GM12878 (cell line): ENCODE data around the gene CCNL2.

Source experiments
- CTCF ChIP-seq, 3 experiments: IDR thresholded peaks in 2 of 3; conservative IDR thresholded peaks in 1 of 3; 2 replicates each; pipeline ENCODE4 v1.5.1; 2011; ENCODE audit warnings: low read depth in 3 of 3, low read length in 3 of 3, mild to moderate bottlenecking in 3 of 3, control low read depth in 2 of 3, moderate library complexity in 2 of 3, inconsistent platforms in 1 of 3, mixed read lengths in 1 of 3; ENCODE audit not compliant: control insufficient read depth in 2 of 3, insufficient read depth in 1 of 3; ENCODE audit errors: extremely low read depth in 1 of 3
- DPF2 ChIP-seq: fragments of 450-650 bp; IDR thresholded peaks from 2 replicates; pipeline ENCODE4 v1.6.1; 2017; ENCODE audit warnings: mild to moderate bottlenecking
- E4F1 ChIP-seq: fragments of 450-650 bp; IDR thresholded peaks from 2 replicates; pipeline ENCODE4 v1.6.1; 2018; ENCODE audit warnings: borderline replicate concordance, mild to moderate bottlenecking; ENCODE audit not compliant: partially characterized antibody
- EP300 ChIP-seq, 2 experiments: fragments of 150-350 bp in 1 of 2; IDR thresholded peaks; 2 replicates each; pipeline ENCODE4 v1.6.1; 2011 to 2012; ENCODE audit warnings: low read depth in 2 of 2, low read length in 2 of 2, borderline replicate concordance in 1 of 2, improper control_type of control experiment in 1 of 2, inconsistent platforms in 1 of 2; ENCODE audit not compliant: control insufficient read depth in 1 of 2
- MAX ChIP-seq: IDR thresholded peaks from 2 replicates; pipeline ENCODE4 v1.6.1; 2012; ENCODE audit warnings: low read depth, low read length, improper control_type of control experiment
- NFIC ChIP-seq: IDR thresholded peaks from 2 replicates; pipeline ENCODE4 v1.6.1; 2012; ENCODE audit warnings: low read depth, mild to moderate bottlenecking, inconsistent platforms, low read length, moderate library complexity
- RFX5 ChIP-seq: IDR thresholded peaks from 2 replicates; pipeline ENCODE4 v1.6.1; 2011; ENCODE audit warnings: low read depth, low read length, improper control_type of control experiment
- ZNF274 ChIP-seq: IDR thresholded peaks from one replicate; pipeline ENCODE4 v1.8.0; 2011; ENCODE audit not compliant: insufficient read length, insufficient read depth

- TF ChIP-seq EP300 (IDR thresholded peaks at IDR 0.05; ENCODE audit: borderline replicate concordance in 1 of 2, control insufficient read depth in 1 of 2, low read depth in 2 of 2, low read length in 2 of 2), result no peak
- no peak for TF ChIP-seq CTCF (IDR thresholded peaks at IDR 0.05 in 2 of 3, conservative IDR thresholded peaks at IDR 0.05 in 1 of 3; ENCODE audit: control insufficient read depth in 2 of 3, extremely low read depth in 1 of 3, insufficient read depth in 1 of 3, low read depth in 3 of 3, low read length in 3 of 3)
- no peak for TF ChIP-seq NFIC
- TF ChIP-seq E4F1, result no peak
- no peak for TF ChIP-seq DPF2
- no peak for TF ChIP-seq ZNF274
- no peak for TF ChIP-seq RFX5
- TF ChIP-seq MAX, result no peak
Measured at GRCh38 chr1:1370771-1371300, 28.3 kb downstream of the CCNL2 start.
